HG03175 (cell line): ENCODE measurements around the gene MB21D2.

Source experiments
- ATAC-seq: cut with Tn5 transposase; IDR thresholded peaks from one replicate; pipeline ENCODE4 v1.9.1; 2021; ENCODE audit warnings: mild to moderate bottlenecking, moderate library complexity; ENCODE audit not compliant: unreplicated experiment

MB21D2 gene

GRCh38 chr3:192894676-192895075, 23.0 kb downstream of the MB21D2 start:
- ATAC-seq, result no peak

GRCh38 chr3:192892981-192893700, 24.5 kb downstream of the MB21D2 start:
- peak; percentile 99 for ATAC-seq

GRCh38 chr3:192890347-192891335, 27.0 kb downstream of the MB21D2 start:
- no peak for ATAC-seq

- ATAC-seq, result no peak
These were observed 28.0 kb downstream of the MB21D2 start for GRCh38 chr3:192889679-192890078.

GRCh38 chr3:192888190-192888589, 29.5 kb downstream of the MB21D2 start:
- ATAC-seq, result no peak

GRCh38 chr3:192887701-192888100, 30.0 kb downstream of the MB21D2 start:
- ATAC-seq, result no peak

- ATAC-seq, result no peak
These were observed 30.6 kb downstream of the MB21D2 start for GRCh38 chr3:192887047-192887446.

- no peak for ATAC-seq
These were observed 32.6 kb downstream of the MB21D2 start for GRCh38 chr3:192884777-192885773.

GRCh38 chr3:192883512-192883911, 34.1 kb downstream of the MB21D2 start:
- no peak for ATAC-seq

- no peak for ATAC-seq
These were observed 36.4 kb downstream of the MB21D2 start for GRCh38 chr3:192881159-192881786.

GRCh38 chr3:192880313-192880712, 37.3 kb downstream of the MB21D2 start:
- ATAC-seq, result no peak

- no peak for ATAC-seq
These were observed 38.2 kb downstream of the MB21D2 start for GRCh38 chr3:192879346-192880031.

- ATAC-seq, result no peak
These were observed 41.6 kb downstream of the MB21D2 start for GRCh38 chr3:192875971-192876565.

GRCh38 chr3:192870822-192871221, 46.8 kb downstream of the MB21D2 start:
- ATAC-seq, result no peak

- no peak for ATAC-seq
These were observed 48.3 kb downstream of the MB21D2 start for GRCh38 chr3:192869131-192870031.

GRCh38 chr3:192867645-192868044, 50.0 kb downstream of the MB21D2 start:
- ATAC-seq, result no peak

GRCh38 chr3:192866804-192867203, 50.9 kb downstream of the MB21D2 start:
- ATAC-seq, result no peak

- ATAC-seq, result peak; percentile 79
These were observed 52.7 kb downstream of the MB21D2 start for GRCh38 chr3:192864941-192865340.
